Thoracic aorta (tissue), 2 donors: ENCODE data around the gene TBX4. TPM values are rescaled to one million over a fixed set of nuclear protein-coding genes. Genes with fewer than 3 reads are reported as not detected.

Experiments
- ATAC-seq: fragments of 150-250 bp; one replicate; pipeline ENCODE4 v1.8.0; 2017; ENCODE audit warnings: low read depth; ENCODE audit not compliant: insufficient number of reproducible peaks, low FRiP score
- DNase-seq: peaks from one replicate; pipeline ENCODE4 v3.0.0-alpha.2; 2020; ENCODE audit warnings: low spot score
- H3K27ac ChIP-seq, 2 donors: fragments of 200-600 bp; sonication (generic); 1 replicate in 1 of 2; 2 replicates in 1 of 2; pipeline ENCODE4 v1.5.1; 2016; ENCODE audit warnings: mild to moderate bottlenecking in 2 of 2, moderate library complexity in 2 of 2
- H3K27me3 ChIP-seq: fragments of 200-600 bp; sonication (generic); replicated peaks from 2 replicates; pipeline ENCODE4 v1.6.0; 2016; ENCODE audit warnings: mild to moderate bottlenecking; ENCODE audit not compliant: insufficient read depth
- H3K36me3 ChIP-seq: fragments of 200-600 bp; sonication (generic); one replicate; pipeline ENCODE4 v1.5.1; 2016
- H3K4me1 ChIP-seq, 2 donors: fragments of 200-600 bp; sonication (generic); 1 replicate in 1 of 2; 2 replicates in 1 of 2; pipeline versions ENCODE4 v1.5.1 to v1.6.0; 2016; ENCODE audit warnings: low read depth in 2 of 2, mild to moderate bottlenecking in 1 of 2; ENCODE audit not compliant: control insufficient read depth in 1 of 2
- H3K4me3 ChIP-seq: fragments of 200-600 bp; sonication (generic); 2 replicates; pipeline ENCODE4 v1.5.1; 2016; ENCODE audit warnings: mild to moderate bottlenecking
- H3K9me3 ChIP-seq: fragments of 200-600 bp; sonication (generic); 2 replicates; pipeline ENCODE4 v1.5.1; 2016
- CTCF ChIP-seq: fragments of 200-600 bp; sonication (generic); IDR thresholded peaks from one replicate; pipeline ENCODE4 v1.5.1; 2019; ENCODE audit warnings: antibody characterized with exemption
- total RNA-seq, 2 donors: library from RNA; depleted of rRNA; stranded (reverse); fragments of >200 nt; gene quantifications; one replicate each; pipeline versions ENCODE4 v1.1.0 to v1.2.3, GENCODE V29; 2016

TBX4 gene
- total RNA-seq, 2 donors from 2014 or later = not detected

- no peak for DNase-seq
- Histone ChIP-seq H3K9me3 (no peaks in the 10 kb centered on the region), H3K27me3 (no peaks in the 10 kb centered on the region), H3K36me3 (no peaks in the 10 kb centered on the region), H3K27ac (no peak overlapping the region), H3K4me1 (no peaks in the 10 kb centered on the region), H3K4me3 (no peak overlapping the region)
- ATAC-seq = no peak
- TF ChIP-seq CTCF = no peak
Observed at GRCh38 chr17:61480414-61480807, 28.2 kb downstream of the TBX4 start.

GRCh38 chr17:61481421-61481820 lies 29.2 kb downstream of the TBX4 start:
- no peak overlapping the region for H3K4me3 ChIP-seq
- no peaks in the 10 kb centered on the region for H3K36me3 ChIP-seq
- H3K9me3 ChIP-seq = no peaks in the 10 kb centered on the region
- H3K4me1 ChIP-seq = no peaks in the 10 kb centered on the region
- no peak for DNase-seq
- no peak overlapping the region for H3K27ac ChIP-seq
- no peak for TF ChIP-seq CTCF
- ATAC-seq = no peak
- no peaks in the 10 kb centered on the region for H3K27me3 ChIP-seq

GRCh38 chr17:61482467-61482866 lies 30.2 kb downstream of the TBX4 start:
- DNase-seq = no peak
- no peaks in the 10 kb centered on the region for H3K36me3 ChIP-seq
- TF ChIP-seq CTCF = no peak
- H3K9me3 ChIP-seq = no peaks in the 10 kb centered on the region
- no peaks in the 10 kb centered on the region for H3K4me1 ChIP-seq
- H3K27ac ChIP-seq = no peak overlapping the region
- no peak for ATAC-seq
- H3K4me3 ChIP-seq = no peak overlapping the region
- no peaks in the 10 kb centered on the region for H3K27me3 ChIP-seq

DNA sequence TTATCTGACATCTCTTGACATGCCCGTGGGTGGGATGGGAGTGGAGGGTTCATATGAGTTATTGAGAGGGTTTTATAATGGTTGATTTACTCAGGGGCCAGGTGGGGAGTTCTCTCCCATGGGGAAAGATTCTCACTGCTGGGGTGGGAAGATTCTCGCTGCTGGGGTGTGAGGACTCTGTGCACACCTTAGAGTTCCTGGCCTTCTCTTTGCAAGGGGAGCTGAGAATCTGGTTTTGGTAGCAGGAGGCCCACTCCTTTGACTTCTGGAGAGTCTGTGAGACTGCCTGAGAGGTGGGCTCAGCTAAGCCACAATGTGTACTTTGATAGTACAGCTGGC lies 31.5 kb downstream of the TBX4 start:
- DNase-seq (no peak), ATAC-seq (no peak)
- no peak overlapping the region for H3K4me3 ChIP-seq
- no peak overlapping the region for H3K27ac ChIP-seq
- H3K4me1 ChIP-seq = no peaks in the 10 kb centered on the region
- no peaks in the 10 kb centered on the region for H3K36me3 ChIP-seq
- H3K27me3 ChIP-seq = no peaks in the 10 kb centered on the region
- no peaks in the 10 kb centered on the region for H3K9me3 ChIP-seq
- no peak for TF ChIP-seq CTCF

GRCh38 chr17:61484174-61484573 lies 32.0 kb downstream of the TBX4 start:
- Histone ChIP-seq H3K27me3 (no peaks in the 10 kb centered on the region), H3K36me3 (no peaks in the 10 kb centered on the region), H3K27ac (no peak overlapping the region), H3K4me3 (no peak overlapping the region), H3K9me3 (no peaks in the 10 kb centered on the region), H3K4me1 (no peaks in the 10 kb centered on the region)
- no peak for TF ChIP-seq CTCF
- DNase-seq (no peak), ATAC-seq (no peak)
